ENCODE data around the gene ADO. TPM values are rescaled to one million over a fixed set of nuclear protein-coding genes. Genes with fewer than 3 reads are reported as not detected.

ADO gene
- total RNA-seq, 1 experiment from 2014 or later = 29.8 TPM

DNA sequence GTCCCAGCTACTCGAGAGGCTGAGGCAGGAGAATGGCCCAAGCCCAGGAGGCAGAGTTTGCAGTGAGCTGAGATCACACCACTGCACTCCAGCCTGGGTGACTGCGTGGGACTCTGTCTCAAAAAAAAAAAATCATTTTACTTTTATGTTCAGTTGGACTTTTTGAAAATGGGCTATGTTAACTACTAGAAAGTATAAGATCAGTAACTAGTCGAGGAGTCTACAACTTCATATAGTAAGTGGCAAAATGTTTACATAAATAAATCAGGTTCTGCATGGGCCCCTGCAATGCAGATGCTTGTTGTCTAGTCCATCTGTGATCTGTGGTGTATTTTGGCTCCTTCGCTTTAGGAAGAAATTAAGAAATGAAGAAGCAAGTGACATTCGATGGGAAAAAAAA is 12.3 kb upstream of the ADO start:
- no peak for DNase-seq (ENCODE audit: low read depth)

GRCh38 chr10:62794306-62794705 is 10.2 kb upstream of the ADO start:
- DNase-seq (ENCODE audit: low read depth) = peak; percentile 33

DNA sequence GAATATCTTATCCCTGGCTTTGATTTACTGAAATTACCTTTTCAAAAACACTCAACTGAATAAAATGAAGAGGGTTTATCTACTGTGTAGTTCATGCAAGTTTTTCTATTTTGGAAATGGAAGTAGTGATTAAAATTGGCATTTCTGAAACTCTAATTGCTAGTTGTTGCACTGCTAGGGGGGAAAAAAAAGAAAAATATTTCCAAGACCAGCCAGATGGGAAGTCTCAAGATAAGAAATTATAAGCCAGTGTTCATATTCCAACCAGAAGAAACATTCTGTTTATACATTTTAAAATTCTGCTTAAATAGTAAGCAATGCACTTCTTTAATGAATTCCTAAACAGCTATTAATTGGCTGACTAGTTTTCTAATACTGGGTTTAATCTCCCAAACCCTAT is 9.4 kb upstream of the ADO start:
- DNase-seq (ENCODE audit: low read depth) = no peak

- DNase-seq (ENCODE audit: low read depth) = no peak
Measured at GRCh38 chr10:62795762-62796161, 8.8 kb upstream of the ADO start.

DNA sequence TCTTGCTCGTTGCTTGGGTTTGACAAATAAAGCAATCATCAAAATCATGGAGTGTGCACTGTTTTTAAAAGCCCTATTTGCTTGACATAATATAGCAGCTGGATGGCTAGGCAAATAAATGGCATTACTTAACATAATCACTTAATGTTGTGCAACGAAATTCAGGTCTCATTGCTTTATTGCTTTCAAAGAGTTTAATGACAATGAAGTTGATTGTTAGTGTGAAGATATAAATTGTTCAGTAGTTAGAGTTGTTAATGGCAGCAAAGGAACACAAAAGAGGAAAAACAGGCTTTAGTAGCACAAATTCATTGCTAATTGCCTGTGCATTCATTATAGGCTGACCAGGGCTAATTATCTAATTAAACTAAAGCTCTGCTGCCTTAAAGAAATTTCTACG is 7.6 kb upstream of the ADO start:
- DNase-seq (ENCODE audit: low read depth) = no peak

- no peak for DNase-seq (ENCODE audit: low read depth)
Measured at GRCh38 chr10:62801871-62802270, 2.6 kb upstream of the ADO start.

GRCh38 chr10:62803724-62804355 is 680 bp upstream of the ADO start:
- DNase-seq (ENCODE audit: low read depth) = no peak

- DNase-seq (ENCODE audit: low read depth) = peak; percentile 68
Measured at GRCh38 chr10:62805231-62806099, 945 bp downstream of the ADO start.

DNA sequence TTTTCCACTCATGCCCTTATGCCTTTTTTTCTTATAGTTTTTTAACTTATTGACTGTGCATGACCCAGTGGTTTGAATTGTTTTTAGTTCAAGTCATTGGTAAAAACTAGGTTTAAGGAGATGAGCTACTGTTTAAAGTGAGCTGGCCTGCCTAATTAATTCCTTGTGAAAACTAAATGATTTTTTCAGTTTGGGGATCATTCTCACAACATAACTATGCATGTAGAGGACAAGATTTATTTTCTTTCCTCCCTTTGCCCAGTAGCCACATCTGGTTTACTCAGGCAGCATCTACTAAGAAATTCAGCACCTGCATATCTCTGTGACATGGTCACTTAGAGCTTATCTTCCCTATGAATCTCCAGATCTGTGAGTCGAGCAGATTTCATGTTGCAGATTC is 1.7 kb downstream of the ADO start:
- DNase-seq (ENCODE audit: low read depth) = no peak

GRCh38 chr10:62810156-62810902 is 5.8 kb downstream of the ADO start:
- DNase-seq (ENCODE audit: low read depth) = no peak

DNA sequence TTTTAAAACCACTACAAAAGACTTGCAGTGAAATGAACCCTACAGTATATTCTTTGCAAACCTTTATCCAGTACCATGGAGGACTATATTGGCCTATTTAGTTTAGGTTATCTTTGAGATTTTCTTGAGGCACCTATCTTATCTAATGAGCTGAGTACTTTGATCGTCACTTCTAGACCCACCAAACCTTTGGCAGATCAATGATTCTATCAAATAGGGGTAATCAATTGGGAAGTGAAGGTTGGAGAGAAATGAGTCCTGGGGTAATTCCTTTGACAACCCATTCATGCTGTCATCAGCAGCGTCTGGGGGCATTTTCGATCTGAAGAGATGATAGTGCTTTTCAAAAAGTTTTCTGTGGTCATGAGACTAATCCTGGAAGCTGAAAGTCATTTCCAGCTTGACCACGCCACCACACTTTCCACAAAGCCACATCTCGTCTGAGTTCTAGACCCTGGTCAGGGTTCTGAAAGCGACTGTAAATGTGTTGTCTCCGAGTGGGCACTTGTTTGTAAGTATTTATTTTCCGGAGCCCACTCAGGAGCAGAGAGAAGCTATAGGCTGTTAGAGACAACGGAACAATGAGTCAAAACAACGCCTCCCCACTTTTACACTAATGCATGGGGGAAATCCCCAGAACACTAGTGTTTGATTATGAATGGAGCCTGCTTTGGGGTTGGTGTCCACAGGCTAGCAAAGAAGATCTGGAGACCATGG is 6.8 kb downstream of the ADO start:
- DNase-seq (ENCODE audit: low read depth) = no peak

- DNase-seq (ENCODE audit: low read depth) = no peak
Measured at GRCh38 chr10:62812672-62813439, 8.3 kb downstream of the ADO start.

DNA sequence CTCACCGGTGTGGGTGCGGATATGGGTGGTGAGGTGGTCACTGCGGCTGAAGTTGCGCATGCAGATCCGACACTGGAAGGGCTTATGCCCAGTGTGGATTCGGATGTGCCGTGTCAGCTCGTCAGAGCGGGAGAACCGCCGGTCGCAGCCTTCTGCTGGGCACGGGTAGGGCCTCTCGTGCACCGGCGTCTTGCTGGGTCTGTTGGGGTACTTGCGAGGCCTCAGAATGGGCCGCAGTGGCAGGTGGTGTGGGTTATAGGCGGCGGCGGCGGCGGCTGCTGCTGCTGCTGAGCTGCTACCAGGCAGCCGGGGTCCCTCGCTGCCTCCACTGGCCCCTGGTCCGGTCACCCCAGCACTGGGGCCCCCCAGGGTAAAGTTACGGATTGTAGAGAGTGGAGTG is 8.9 kb downstream of the ADO start:
- no peak for DNase-seq (ENCODE audit: low read depth)

GRCh38 chr10:62813981-62814380 is 9.5 kb downstream of the ADO start:
- no peak for DNase-seq (ENCODE audit: low read depth)

GRCh38 chr10:62814756-62815380 is 10.3 kb downstream of the ADO start:
- DNase-seq (ENCODE audit: low read depth) = peak; percentile 4

DNA sequence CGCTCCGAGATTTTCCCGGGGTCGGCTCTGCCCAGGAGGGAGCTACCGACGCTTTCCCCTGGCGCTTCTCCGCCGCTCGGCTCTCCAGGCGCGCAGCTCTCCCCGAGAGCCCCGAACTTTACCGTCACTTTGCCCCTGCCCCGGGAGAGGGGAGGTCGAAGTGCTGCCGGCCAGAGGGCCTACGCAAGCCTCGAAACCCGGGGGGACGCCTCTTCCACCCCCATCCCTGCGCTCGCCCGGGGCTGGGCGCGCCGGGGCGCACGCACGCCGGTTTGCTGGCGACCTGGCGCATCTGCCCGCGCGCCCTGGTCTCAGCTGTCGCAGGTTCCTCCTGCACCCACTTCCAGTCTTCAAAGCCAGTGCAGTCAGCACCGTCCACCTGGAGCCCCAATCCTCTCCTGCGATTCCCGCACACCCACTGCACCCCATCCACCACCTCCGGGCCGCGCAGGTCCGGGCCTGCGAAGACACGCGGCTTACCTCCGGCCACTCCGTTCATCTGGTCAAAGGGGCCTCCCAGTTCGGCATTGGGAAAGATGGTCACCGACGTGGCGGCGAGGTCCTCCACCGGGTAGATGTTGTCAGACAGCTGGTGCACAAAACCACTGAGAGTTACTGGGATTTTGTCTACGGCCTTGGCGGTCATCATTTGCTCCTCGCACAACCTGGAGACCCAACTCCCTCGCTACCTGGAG is 11.0 kb downstream of the ADO start:
- DNase-seq (ENCODE audit: low read depth) = peak; percentile 7

GRCh38 chr10:62816076-62816330 is 11.5 kb downstream of the ADO start:
- DNase-seq (ENCODE audit: low read depth) = no peak

DNA sequence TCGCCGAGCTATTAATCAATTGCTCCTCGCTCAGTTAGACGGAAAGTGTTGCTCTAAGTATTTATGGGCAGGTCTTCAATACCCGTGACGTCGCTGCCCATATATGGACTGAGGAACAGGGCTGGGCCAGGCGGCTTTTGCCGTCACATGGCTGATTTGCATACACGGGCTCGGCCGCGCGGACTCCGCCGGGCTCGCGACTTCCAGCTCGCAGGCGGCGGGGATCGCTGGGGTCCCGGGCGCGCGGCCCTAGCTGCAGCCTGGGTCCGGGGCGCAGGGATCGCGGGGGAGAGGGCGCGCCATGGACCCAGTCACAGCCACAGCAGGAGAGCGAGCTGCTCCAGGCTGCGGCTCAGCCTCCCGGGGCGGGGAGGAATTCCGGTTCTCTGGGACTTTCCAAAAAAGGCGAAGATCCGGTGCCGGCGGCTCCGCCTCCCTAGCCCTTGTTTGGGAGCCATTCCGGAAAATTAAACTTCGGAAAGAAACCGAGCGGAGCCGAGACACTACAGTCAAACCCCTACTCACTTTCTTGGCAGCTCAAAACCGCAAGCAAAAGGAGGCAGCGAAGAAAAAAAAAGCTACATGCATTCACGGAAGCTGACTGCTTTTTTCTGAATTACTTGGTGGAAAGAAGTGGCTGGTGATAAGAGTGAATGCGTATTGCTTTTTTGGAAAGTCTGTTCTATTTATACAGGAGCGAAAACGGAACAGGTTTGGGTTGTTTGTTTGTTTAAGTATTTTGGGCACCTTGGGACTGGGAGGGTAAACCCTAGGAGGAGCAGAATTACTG is 12.0 kb downstream of the ADO start, which contains the start of gene EGR2:
Gene EGR2 (minus strand): TSS at position 36 of the 790 bp plus-strand sequence. CDS start 337 bp downstream, outside the sequence.
- DNase-seq (ENCODE audit: low read depth) = peak; percentile 90

- peak; percentile 40 for DNase-seq (ENCODE audit: low read depth)
Measured at GRCh38 chr10:62817121-62817765, 12.7 kb downstream of the ADO start.

Measured in M059J (cell line).